GM18502 (cell line): Measurements from ENCODE around the gene PPP6R1.

Source experiments
- ATAC-seq: cut with Tn5 transposase; IDR thresholded peaks from one replicate; pipeline ENCODE4 v1.9.1; 2021; ENCODE audit warnings: mild to moderate bottlenecking; ENCODE audit not compliant: unreplicated experiment, poor library complexity

PPP6R1 gene, protein sequence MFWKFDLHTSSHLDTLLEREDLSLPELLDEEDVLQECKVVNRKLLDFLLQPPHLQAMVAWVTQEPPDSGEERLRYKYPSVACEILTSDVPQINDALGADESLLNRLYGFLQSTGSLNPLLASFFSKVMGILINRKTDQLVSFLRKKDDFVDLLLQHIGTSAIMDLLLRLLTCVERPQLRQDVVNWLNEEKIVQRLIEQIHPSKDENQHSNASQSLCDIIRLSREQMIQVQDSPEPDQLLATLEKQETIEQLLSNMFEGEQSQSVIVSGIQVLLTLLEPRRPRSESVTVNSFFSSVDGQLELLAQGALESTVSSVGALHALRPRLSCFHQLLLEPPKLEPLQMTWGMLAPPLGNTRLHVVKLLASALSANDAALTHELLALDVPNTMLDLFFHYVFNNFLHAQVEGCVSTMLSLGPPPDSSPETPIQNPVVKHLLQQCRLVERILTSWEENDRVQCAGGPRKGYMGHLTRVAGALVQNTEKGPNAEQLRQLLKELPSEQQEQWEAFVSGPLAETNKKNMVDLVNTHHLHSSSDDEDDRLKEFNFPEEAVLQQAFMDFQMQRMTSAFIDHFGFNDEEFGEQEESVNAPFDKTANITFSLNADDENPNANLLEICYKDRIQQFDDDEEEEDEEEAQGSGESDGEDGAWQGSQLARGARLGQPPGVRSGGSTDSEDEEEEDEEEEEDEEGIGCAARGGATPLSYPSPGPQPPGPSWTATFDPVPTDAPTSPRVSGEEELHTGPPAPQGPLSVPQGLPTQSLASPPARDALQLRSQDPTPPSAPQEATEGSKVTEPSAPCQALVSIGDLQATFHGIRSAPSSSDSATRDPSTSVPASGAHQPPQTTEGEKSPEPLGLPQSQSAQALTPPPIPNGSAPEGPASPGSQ

GRCh38 chr19:55258828-55259539 lies at the start of gene PPP6R1:
TSS of gene PPP6R1 (minus strand) at chr19:55259017. CDS start at chr19:55247103, 11,914 bp downstream.
- peak; percentile 69 for ATAC-seq

GRCh38 chr19:55308281-55308680 lies 49.5 kb upstream of the PPP6R1 start:
- ATAC-seq, result no peak

DNA sequence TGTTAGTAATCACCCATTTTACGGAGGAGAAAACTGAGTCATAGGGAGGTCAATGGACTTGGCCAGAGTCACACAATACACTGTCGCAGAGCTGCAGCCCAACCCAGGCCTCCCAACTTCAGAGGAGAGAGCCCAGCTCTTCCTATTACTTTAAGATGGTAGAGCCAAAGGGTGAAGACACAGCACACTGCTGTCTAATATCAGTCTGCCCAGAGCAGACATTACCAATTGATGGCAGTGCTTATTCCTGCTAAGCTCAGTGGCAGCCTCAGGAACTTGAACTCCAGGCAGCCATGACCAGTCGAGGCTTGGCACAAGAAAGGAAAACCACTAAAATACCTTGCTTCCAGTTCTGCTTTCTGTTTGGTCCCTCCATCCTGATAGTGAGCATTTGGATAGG lies 47.9 kb upstream of the PPP6R1 start:
- ATAC-seq, result no peak

DNA sequence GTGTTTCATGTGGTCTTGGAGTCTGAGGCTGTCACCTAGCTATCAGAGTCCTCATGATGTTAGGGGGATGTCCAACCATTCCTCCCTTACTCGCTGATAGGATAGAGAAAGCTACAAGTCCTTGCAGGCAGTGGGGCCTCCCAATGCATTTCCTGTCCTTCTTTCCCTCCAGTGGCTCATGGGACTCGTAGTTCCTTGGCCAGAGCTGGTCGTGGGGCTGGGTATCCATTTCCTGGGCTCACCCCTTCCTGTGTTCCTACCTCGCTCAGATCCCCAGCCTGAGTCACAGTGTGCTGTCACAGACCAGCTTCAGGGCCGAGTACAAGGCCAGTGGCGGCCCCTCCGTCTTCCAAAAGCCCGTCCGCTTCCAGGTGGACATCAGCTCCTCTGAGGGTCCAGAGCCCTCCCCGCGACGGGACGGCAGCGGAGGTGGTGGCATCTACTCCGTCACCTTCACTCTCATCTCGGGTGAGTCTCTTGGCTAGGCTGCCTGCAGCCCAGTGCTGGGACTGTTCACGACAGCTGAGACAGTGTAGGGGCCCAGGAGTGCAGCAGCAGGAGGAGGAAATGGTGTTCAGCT lies 47.3 kb upstream of the PPP6R1 start:
- no peak for ATAC-seq

DNA sequence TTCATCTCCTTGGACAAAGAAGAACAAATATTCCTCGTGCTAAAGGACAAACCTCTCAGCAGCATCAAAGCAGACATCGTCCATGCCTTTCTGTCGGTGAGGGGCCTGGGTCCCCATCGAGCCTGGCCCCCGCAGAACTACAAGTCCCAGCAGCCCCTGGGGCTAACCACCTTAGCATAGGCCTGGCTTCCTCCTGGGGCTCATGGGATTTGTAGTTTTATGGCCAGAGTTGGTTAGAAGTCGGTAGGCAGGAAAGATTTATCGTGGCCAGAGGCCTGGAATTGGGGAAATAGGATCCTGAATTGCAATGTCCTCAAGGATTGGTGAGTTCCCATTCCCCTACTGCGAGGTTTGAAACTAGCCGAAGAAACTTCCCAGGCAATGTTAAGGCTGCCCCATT lies 46.7 kb upstream of the PPP6R1 start:
- ATAC-seq, result no peak

- ATAC-seq, result no peak
These were observed 46.2 kb upstream of the PPP6R1 start for GRCh38 chr19:55304980-55305379.

GRCh38 chr19:55304279-55304978 lies 45.6 kb upstream of the PPP6R1 start:
- ATAC-seq, result no peak

- ATAC-seq, result no peak
These were observed 44.7 kb upstream of the PPP6R1 start for GRCh38 chr19:55303477-55303876.

GRCh38 chr19:55302318-55302703 lies 43.5 kb upstream of the PPP6R1 start:
- ATAC-seq, result no peak

- ATAC-seq, result no peak
These were observed 42.9 kb upstream of the PPP6R1 start for GRCh38 chr19:55301459-55302317.

DNA sequence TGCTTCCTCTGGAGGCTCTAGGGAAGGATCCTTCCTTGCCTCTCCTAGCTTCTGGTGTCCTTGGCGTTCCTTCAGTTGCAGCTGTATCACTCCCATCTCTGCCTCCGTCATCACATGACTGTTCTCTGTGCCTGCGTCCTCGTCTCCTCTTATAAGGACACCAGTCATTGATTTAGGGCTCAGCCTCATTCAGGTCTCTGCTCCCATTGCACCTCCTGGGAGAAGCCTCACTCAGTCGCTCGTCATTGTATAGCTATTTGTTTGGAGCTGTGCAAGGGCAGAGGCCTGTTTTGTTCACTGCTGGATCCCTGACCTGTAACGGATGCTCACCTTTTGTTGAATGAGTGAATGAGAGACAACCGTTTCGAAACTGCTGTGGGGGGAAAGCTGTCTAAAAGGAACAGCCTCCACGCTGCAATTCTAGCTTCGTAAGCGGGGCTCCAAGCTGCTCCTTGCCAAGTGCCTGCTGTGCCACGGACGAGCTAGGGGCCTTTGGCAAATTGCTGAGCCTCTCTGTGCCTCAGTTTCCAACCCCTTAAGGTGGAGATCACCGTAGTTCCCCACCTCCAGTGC lies 42.2 kb upstream of the PPP6R1 start:
- no peak for ATAC-seq

DNA sequence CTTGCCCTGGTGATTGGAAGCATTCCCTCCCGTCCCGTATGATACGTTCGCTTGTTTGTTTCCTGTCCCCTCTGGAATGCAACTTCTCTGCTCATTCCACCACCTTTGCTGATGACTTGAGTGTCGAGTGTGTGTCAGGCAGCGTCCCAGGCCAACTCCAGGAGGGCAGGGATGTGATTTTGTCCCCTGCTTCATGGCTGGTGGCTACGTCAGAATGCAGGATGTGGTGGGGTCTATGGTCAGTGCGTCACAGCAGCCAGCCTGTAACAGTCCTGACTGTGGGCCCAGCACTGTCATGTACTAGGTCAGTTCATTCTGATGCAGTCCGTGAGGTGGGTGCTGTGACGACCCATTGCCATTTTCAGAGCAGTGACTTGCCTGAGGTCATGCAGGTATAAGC lies 41.2 kb upstream of the PPP6R1 start:
- no peak for ATAC-seq

DNA sequence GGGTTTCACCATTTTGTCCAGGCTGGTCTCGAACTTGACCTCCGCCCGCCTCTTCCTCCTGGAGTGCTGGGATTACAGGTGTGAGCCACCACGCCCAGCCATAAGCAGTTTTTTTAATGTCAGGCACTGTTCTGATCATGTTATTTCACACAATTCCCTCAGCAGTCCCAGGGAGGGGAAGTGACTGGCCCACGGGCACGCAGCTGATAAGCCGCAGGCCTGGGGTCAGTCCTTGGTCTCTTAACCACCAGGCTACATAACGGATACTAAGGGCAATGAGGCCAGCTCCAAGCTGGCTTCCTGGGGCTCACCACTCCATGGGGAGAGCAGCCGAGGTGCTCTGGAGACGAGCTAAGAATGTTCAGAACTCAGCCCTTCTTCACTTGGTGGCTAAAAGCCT lies 38.5 kb upstream of the PPP6R1 start:
- ATAC-seq, result no peak

DNA sequence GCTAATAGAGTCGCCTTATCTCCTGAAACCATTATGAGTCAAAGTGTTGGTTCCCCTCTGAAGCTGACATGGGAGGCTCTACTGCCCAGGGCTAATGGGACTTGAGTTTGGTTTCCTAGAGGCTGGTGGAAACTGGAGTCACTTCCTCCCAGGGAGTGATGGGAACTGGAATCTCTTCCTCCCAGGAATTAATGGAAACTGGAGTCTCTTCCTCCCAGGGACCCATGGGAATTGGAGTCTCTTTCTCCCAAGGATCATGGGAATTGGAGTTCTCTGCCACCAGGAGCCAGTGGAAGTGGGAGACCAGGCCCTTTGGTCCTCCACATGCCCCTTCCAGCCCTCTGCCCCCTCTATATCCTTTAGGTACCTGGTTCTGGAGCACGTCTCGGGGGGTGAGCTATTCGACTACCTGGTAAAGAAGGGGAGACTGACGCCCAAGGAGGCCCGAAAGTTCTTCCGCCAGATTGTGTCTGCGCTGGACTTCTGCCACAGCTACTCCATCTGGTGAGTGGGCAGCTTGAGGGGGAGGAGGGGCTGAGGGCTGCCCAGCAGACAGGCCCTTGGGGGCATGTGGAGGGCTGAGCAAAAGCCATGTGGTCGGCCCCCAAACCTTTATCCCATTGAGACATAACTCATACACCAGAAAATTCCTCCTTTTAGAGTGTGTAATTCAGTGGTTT lies 30.4 kb upstream of the PPP6R1 start:
- no peak for ATAC-seq

DNA sequence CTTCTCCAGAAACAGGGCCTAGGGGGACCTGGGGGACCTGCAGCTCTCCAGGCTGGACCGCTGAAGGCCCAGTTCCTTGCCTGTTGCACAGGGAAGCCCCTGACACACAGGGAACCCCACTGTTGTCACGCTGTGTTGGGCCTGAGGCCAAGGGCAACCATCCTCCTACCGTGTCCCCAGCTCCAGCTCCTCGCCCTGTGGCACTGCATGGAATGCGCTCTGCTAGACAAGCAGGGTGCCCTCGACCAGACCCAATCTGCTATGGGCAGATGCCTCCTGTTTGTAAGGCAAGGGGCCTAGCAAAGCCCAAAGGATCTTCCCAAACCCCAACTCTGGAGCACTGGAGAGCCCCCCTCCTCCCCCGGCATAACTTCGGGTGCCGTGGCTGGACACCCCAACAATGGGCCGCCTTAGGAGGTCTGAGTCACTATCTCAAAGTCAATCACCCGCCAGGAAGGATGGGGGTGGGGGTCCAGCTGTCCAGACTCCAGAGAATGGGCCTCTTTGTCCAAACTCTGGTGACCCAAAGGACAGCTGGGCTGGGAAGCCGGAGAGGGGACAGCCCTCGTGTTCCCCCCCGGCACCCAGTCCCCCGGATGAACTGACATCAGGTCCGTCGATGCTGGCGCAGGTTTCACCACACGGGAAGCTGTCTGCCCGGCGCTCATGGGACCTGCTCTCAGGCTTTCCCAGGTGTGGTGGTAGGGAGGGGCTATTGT lies 28.7 kb upstream of the PPP6R1 start:
- no peak for ATAC-seq

DNA sequence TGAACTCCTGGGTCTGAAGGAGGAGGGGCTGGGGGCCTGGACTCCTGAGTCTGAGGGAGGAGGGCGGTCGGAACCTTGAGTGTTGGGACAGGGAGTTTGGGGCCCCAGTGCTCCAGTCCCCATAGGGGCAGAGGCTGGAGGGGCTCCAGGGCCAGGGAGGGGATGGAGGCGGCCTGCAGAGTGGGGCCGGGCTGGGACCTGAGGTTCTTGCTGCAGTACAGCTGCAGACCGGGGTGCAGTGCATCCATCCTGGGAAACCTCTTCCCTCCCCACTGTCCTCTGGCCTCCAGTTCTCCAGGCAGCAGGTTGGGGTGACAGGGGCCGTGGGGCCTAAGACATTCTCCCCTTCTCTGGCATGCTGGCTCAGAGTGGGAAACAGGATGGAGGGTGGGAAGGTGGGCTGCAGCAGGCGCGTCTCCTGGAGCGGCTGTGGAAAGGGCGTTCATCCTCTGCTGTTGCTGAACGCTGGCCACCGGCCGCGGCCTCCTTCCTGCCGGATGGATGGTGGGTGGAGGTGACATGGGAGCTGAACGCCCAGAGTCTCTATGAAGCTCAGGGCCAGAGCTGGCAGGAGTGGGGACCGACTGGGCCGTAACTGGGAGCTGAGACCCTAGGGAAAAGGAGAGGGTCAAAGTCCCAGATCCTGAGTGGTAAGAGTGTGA lies 26.5 kb upstream of the PPP6R1 start:
- ATAC-seq, result no peak
